ENCODE results near the gene COL6A6. TPM values are rescaled to one million over a fixed set of nuclear protein-coding genes. Genes with fewer than 3 reads are reported as not detected.
A peak's percentile ranks its signal among the peaks of the same experiment; 100 is the strongest.

COL6A6 gene
- total and polyA plus RNA-seq, 8 donors = 0.03 to 1.4 (median 0.07) TPM

GRCh38 chr3:130506031-130506430 lies 10.9 kb upstream of the COL6A6 start:
- no peak for ATAC-seq
- no peak for FAIRE-seq
- no peak overlapping the region for H3K4me3 ChIP-seq
- no peak overlapping the region for H3K27ac ChIP-seq
- DNase-seq = no peak
- H3K27me3 ChIP-seq = no peaks in the 10 kb centered on the region
- no peaks in the 10 kb centered on the region for H3K9me3 ChIP-seq
- intact Hi-C loops (cut with DNase I) = no loop called here
- WGBS, 2 donors = 72 to 84% methylated on average over 3 of the region's 3 CpGs
- no peaks in the 10 kb centered on the region for H3K36me3 ChIP-seq
- no peaks in the 10 kb centered on the region for H3K4me1 ChIP-seq
- TF ChIP-seq CTCF (IDR thresholded peaks at IDR 0.05) = no peak

GRCh38 chr3:130507746-130508145 lies 9.2 kb upstream of the COL6A6 start:
- no peaks in the 10 kb centered on the region for H3K4me1 ChIP-seq
- H3K27me3 ChIP-seq = no peaks in the 10 kb centered on the region
- DNase-seq = no peak
- H3K27ac ChIP-seq = no peak overlapping the region
- no peak for FAIRE-seq
- no peak overlapping the region for H3K4me3 ChIP-seq
- TF ChIP-seq CTCF (IDR thresholded peaks at IDR 0.05) = no peak
- intact Hi-C loops (cut with DNase I) = no loop called here
- H3K9me3 ChIP-seq = no peaks in the 10 kb centered on the region
- H3K36me3 ChIP-seq = no peaks in the 10 kb centered on the region
- no peak for ATAC-seq
- WGBS, 2 donors = 79 to 80% methylated on average over 2 of the region's 2 CpGs

GRCh38 chr3:130509008-130509407 lies 8.0 kb upstream of the COL6A6 start:
- intact Hi-C loops (cut with DNase I) = no loop called here
- H3K36me3 ChIP-seq = no peaks in the 10 kb centered on the region
- TF ChIP-seq CTCF (IDR thresholded peaks at IDR 0.05) = no peak
- H3K4me1 ChIP-seq = no peaks in the 10 kb centered on the region
- no peak overlapping the region for H3K27ac ChIP-seq
- H3K27me3 ChIP-seq = no peaks in the 10 kb centered on the region
- peak in 1 of 4 donors; percentile 45 for ATAC-seq
- no peak for FAIRE-seq
- no peaks in the 10 kb centered on the region for H3K9me3 ChIP-seq
- 38 to 48% methylated on average over 6 of the region's 6 CpGs for WGBS, 2 donors
- no peak for DNase-seq
- H3K4me3 ChIP-seq = no peak overlapping the region

DNA sequence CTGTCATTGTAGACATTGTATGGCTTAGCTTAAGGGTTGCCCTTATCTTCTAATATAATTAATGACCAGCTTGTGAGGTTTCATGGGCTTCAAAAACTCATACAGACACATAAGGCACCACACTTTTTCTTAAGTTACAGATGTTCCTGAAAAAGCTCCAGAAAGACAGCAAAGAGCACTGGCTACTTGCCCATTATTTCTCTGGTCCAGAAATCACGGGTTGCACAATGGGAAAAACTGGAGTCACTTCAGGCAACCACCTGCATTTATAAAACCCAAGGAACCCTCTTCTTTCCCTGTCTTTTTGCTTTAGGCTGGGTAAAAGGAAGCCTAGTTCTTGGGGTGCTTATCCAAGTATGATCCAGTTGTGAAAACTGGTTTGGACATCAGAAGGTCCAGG lies 2.3 kb upstream of the COL6A6 start:
- no peak for TF ChIP-seq CTCF (IDR thresholded peaks at IDR 0.05)
- H3K9me3 ChIP-seq = no peaks in the 10 kb centered on the region
- ATAC-seq = no peak
- intact Hi-C loops (cut with DNase I) = no loop called here
- H3K4me3 ChIP-seq = no peak overlapping the region
- H3K36me3 ChIP-seq = no peaks in the 10 kb centered on the region
- DNase-seq = no peak
- FAIRE-seq = no peak
- 34 to 55% methylated on average over 1 of the region's 1 CpG for WGBS, 2 donors
- peaks cover 0 to 18% (median 0%) of the 10 kb centered on the region in 4 donors for H3K27me3 ChIP-seq
- no peak overlapping the region for H3K27ac ChIP-seq
- no peaks in the 10 kb centered on the region for H3K4me1 ChIP-seq

- intact Hi-C loops (cut with DNase I) = no loop called here
- Histone ChIP-seq H3K4me1 (no peaks in the 10 kb centered on the region), H3K27me3 (peaks cover 0 to 18% (median 0%) of the 10 kb centered on the region in 4 donors), H3K27ac (no peak overlapping the region), H3K36me3 (no peaks in the 10 kb centered on the region), H3K4me3 (no peak overlapping the region), H3K9me3 (no peaks in the 10 kb centered on the region)
- no peak for TF ChIP-seq CTCF (IDR thresholded peaks at IDR 0.05)
- WGBS, 2 donors = 62 to 70% methylated on average over 2 of the region's 2 CpGs
- FAIRE-seq (no peak), ATAC-seq (no peak), DNase-seq (no peak)
Measured at GRCh38 chr3:130515755-130516154, 1.2 kb upstream of the COL6A6 start.

All from pancreas (tissue), 10 donors.